Measurements from ENCODE around the gene EIF3L.

Gene EIF3L

GRCh38 chr22:37854946-37855345 is 5.7 kb downstream of the EIF3L start:
- DNase-seq (ENCODE audit: low read depth) = no peak

GRCh38 chr22:37855462-37855861 is 6.2 kb downstream of the EIF3L start:
- DNase-seq (ENCODE audit: low read depth) = no peak

GRCh38 chr22:37860796-37861421 is 11.7 kb downstream of the EIF3L start:
- DNase-seq (ENCODE audit: low read depth) = no peak

GRCh38 chr22:37862570-37863325 is 13.5 kb downstream of the EIF3L start:
- DNase-seq (ENCODE audit: low read depth) = no peak

GRCh38 chr22:37865510-37865909 is 16.3 kb downstream of the EIF3L start:
- no peak for DNase-seq (ENCODE audit: low read depth)

- DNase-seq (ENCODE audit: low read depth) = no peak
Measured at GRCh38 chr22:37870273-37870672, 21.1 kb downstream of the EIF3L start.

- DNase-seq (ENCODE audit: low read depth) = no peak
Measured at GRCh38 chr22:37880668-37881440, 31.6 kb downstream of the EIF3L start.

GRCh38 chr22:37884420-37884819 is 35.2 kb downstream of the EIF3L start:
- no peak for DNase-seq (ENCODE audit: low read depth)

- no peak for DNase-seq (ENCODE audit: low read depth)
Measured at GRCh38 chr22:37887584-37888378, 38.6 kb downstream of the EIF3L start.

GRCh38 chr22:37891926-37892325 is 42.7 kb downstream of the EIF3L start:
- no peak for DNase-seq (ENCODE audit: low read depth)

- DNase-seq (ENCODE audit: low read depth) = no peak
Measured at GRCh38 chr22:37892566-37893335, 43.5 kb downstream of the EIF3L start.

GRCh38 chr22:37893583-37893983 is 44.4 kb downstream of the EIF3L start:
- no peak for DNase-seq (ENCODE audit: low read depth)

GRCh38 chr22:37894939-37895670 is 45.9 kb downstream of the EIF3L start:
- no peak for DNase-seq (ENCODE audit: low read depth)

GRCh38 chr22:37896181-37896592 is 47.0 kb downstream of the EIF3L start:
- peak; percentile 14 for DNase-seq (ENCODE audit: low read depth)

- DNase-seq (ENCODE audit: low read depth) = no peak
Measured at GRCh38 chr22:37896939-37897338, 47.7 kb downstream of the EIF3L start.

- DNase-seq (ENCODE audit: low read depth) = no peak
Measured at GRCh38 chr22:37897807-37898206, 48.6 kb downstream of the EIF3L start.

GRCh38 chr22:37898441-37899181 is 49.4 kb downstream of the EIF3L start:
- DNase-seq (ENCODE audit: low read depth) = no peak

GRCh38 chr22:37904572-37905533 is 55.6 kb downstream of the EIF3L start:
- peak; percentile 11 for DNase-seq (ENCODE audit: low read depth)

All from stimulated activated CD4-positive, alpha-beta T cell treated with anti-CD3 and anti-CD28 coated beads, Interleukin-2, amount 100 ng/mL, for 4 hours (primary cell).